NCI-H1092 treated with DMSO at 0.1 percent for 48 hours (cell line): ENCODE measurements around the gene TMEM238.
A peak's percentile ranks its signal among the peaks of the same experiment; 100 is the strongest.
"Not testable (repeated sequence)": the region's sequence is repeated elsewhere in the genome, so short reads cannot be mapped to it uniquely, and the experiment has no call there.

ENCODE experiments used
- DNase-seq: peaks from one replicate; lab custom pipeline; 2025; lab: John Stamatoyannopoulos, UW

TMEM238 gene, protein sequence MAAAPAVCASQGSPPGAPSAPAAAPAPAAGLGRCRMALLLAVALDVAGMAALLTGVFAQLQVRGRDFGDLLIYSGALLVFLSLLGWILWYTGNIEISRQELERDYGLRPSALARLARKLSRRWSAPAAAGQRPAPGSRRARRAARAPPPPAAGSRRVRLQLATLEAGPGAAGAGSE

DNA sequence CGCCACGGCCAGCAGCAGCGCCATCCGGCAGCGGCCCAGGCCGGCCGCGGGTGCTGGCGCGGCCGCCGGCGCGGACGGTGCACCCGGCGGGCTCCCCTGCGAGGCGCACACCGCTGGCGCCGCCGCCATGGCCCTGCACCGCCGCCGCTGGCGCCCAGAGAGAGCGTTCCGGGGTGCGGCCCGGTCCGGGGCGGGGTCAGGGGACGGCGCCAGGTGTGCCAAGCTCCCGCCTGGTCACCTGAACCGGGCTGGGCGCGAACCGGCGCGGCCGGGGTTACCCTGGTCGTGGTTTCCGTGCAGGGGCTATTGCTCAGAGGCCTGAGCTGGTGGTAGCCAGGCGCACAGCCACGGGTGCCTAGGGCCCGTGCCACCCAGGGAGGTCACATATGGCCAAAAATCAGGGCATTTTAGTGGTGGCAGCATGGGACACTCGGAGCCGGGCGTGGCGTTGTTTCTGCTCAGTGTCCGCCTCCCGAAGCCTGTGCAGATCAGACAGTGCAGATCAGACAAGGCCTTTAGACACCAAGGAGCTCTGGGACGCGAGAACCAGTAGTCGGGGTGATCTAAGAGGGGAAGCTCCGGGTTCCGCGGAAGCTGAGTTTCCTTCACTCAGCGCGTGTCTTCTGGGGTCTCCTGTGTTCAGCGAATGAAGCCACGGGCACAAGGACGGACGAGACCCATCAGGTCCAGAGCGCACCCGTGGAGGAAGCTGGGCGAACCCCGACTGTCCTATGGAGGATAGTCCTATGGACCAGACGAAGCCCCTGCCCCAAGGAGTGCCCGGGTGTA, at the start of gene TMEM238:
Gene TMEM238, minus strand, starts transcription at position 162 of the 789 bp plus-strand sequence. Its CDS starts 33 bp downstream, at position 129.
- peak; percentile 59 for DNase-seq

DNA sequence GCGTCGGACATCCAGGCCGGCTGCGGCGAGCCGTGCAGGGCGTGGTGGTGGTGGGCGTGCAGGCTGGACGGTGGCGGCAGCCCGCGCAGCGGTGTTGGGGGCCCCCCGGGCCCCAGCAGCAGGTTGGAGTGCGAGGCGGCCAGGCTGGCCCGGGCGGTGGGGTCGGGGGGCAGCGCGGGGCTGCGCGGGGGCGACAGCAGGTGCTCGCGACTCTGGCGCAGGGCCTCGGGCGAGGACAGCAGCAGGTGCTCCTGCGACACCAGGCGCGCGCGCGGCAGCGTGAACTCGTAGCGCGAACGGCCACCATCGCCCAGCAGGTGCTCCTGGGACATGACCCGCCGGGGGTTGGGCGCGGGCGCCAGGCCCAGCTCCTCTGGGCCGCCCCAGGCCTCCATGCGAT, 49.2 kb upstream of the TMEM238 start:
- no peak for DNase-seq

DNA sequence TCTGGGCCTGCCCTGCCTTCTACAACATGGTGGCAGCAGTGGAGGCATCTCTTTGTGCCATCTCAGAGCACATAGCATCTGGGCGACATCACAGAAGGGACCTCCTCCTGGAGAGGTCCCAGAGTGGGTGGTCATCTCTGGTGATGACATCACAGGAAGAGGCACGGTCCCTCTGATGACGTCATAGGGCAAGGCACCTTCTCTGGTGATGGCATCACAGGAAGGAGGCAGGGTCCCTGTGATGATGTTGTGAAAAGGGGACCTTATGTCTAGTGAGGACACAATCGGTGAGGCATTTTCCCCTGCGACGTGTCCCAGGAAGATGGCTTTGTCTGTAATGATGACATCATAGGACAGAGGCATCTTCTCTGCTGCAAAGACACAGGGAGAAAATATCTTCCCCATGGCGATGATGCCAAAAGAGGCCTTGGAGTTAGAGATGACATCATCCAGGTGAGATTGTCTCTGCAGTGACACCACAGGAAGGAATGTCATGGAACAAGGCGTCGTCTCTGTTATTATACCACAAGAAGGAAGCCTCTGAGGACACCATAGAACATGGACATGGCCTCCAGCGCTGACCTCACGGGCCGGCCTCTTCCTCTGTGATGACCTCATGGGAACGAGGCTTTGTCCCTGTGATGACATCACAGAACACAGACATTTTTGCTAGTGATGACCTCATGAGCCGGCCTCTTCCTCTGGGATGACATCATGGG, 48.3 kb upstream of the TMEM238 start:
- no peak for DNase-seq

DNA sequence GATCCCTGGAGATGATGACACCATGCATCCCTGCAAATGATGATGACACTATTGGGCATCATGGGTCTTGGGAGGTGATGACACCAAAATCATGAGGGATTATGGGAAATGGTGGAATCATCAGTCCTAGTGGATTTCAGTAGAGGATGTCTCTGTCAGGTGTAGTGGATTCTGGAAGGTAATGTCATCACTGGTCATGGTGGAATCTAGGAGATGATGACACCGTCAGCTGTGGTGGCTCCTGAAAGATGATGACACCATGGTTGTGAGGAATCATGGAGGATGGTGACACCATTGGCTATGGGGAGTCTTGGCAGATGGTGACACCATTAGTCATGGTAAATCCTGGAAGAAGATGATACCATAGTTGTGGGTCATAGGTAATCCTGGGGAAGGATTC, 47.1 kb upstream of the TMEM238 start:
- DNase-seq, result no peak

DNA sequence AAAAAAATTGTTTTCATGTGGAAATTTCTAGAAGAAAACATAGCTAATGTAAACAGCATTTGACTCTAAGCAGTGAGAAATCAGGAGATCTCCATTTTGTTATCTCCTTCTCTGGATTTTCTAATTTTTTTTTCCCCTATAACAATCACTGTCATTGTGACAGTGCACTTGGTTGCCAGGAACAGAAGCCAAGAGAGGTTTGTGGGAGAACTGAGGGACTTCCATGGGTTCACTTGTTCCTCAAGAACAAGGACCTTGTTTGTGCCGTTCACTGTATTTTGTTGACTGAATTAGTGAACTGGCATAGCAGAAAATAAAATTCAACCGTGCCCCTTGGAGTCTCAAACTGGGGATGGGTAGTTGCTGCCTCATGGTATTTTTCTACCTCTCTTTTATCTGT, 42.0 kb upstream of the TMEM238 start:
- no peak for DNase-seq

DNA sequence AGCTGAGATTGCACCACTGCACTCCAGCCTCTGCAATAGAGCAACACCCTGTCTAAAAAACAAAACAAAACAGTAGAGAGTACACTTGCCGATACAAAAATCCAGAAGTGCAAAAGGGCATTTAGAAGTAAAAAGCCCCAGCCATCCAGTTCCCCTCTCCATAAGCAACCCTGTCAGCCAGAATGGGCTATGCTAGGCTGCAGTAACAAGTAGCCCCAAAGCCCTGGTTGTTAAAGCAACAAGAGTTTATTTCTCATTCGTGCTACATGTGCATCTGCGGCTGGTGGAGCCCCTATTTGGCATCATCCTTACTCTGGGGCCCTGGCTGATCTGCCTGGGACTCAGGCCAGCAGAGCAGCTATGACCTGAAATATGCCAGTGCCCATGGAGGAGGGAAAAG, 40.4 kb upstream of the TMEM238 start:
- DNase-seq, result no peak

DNA sequence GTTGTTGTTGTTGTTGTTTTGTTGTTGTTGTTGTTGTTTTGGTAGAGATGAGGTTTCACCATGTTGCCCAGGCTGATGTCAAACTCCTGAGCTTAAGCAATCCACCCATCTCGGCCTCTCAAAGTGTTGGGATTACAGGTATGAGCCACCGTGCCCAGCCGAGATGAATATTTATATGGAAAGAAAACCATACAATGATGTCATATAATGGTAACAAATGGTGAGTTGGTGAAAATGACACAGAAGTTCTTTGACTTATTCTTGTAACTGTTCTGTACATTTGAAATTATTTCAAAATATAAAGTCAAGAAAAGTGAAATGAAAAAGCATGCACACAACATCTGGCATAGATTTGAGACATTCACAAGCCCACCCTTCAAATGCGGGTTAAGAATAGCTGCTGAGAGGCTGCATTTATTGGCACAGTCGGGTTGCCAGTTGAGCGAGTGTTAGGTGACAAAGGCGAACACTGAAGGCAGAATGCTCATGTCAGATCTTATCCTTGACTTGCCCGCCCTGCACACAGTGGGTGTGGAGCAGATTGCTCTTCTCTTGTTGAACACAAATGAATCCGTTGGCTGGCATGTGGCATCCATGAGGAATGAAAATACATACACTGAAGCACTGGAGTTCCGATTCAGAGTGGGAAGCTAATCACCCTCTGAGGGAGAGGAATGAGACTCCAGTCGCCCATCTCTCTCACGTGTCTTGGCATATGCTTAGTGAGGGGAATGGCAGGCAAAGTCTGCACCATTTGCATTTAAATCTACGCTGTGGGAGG, 39.3 kb upstream of the TMEM238 start:
- DNase-seq, result no peak

DNA sequence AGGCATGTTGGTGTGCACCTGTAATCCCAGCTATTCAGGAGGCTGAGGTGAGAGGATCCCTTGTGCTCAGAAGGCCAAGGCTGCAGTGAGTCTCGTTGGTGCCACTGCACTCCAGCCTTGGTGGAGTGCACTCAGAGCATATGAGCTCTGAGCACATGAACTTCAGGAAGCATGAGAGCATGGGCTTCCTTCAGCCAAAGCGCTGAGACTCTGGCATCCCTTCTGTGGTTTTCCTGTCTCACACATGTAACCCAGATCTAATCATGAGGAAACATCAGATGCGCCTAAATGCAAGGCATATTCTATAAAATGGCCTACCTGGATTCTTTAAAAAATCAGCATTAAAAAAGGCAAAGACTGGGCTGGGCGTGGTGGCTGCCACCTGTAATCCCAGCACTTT, 37.2 kb upstream of the TMEM238 start:
- DNase-seq, result not testable (repeated sequence)

DNA sequence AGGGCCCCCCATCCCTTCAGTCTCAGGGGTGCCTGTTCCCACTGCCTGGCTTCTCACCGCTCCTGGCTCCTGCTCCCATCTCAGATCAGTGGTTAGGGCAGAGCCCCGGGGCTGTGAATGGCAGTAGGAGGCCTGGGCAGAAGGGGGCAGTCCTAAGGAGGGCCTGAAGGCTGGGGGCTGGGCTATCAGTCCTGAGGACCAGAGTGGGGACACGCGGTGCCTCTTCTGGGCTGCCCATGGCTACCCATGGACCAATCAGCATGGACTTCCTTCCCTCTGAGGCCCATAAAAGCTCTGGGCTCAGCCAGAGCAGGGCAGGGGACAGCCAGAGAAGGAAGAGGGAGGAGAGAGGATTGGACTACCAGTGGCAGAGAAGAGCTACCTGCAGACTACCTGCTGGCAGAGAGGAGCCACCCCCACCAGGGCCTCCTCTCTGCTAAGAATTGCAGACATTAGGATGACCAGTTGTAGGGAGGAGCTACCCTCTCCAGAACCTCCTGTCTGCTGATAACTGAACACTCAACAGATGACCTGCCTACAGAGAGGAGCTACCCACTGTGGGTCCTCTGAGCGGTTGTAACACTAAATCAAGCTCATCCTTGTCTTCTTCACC, 35.6 kb upstream of the TMEM238 start:
- no peak for DNase-seq

DNA sequence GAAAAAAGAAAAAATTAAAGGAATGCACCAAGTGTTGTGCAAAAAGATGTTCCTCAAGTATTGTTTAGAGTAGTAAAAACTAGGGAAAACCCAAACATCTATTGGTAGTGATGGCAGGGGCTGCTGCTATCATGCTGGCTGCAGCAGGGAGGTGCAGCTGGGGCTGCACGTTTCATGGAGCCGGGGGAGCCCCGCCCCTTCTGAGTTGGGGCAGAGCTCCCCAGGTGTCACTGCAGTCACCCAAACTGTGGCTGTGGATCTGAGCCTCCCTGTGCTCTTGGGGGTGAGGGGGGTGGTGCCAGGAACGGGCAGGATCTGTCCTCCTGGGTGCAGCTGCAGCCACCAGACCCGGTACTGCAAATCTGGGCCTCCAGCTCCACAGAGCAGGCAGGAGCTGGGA, 35.0 kb upstream of the TMEM238 start:
- no peak for DNase-seq

DNA sequence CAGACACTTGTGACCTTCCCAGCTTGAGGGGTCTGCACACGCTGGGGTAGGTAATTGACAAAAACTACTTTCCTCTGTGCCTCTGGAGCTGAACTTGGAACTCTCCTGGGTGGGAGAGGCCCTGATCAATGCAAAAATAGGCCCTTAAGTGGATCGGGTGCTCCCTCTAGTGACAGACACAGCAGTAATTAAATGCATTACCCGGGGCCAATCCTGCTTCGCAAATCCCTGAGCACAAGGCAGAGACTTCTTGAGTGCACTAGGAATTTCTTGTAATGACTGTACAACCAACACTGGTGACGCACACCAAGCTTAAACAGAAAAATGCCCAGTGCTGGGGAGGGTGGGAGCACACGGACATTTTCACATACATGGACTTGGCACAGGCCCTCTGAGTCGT, 34.1 kb upstream of the TMEM238 start:
- peak; percentile 43 for DNase-seq

DNA sequence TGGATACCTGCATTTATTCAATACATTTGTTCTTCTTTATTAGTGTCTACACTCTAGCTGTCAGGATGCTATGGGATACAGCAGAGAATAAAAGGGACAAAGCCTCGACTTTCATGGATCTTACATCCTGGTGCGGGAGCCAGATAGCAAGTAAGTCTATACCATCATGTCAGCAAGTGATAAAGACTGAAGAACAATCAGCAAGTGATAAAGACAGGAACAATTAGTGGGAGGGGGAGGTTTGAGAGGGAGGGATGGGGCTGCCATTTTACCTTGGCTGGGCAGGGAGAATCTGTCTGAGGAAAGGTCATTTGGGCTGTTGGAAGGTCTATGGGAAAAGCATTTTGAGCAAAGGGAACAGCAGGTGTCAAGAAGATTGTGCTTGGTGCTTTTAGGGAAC, 26.1 kb upstream of the TMEM238 start:
- no peak for DNase-seq

DNA sequence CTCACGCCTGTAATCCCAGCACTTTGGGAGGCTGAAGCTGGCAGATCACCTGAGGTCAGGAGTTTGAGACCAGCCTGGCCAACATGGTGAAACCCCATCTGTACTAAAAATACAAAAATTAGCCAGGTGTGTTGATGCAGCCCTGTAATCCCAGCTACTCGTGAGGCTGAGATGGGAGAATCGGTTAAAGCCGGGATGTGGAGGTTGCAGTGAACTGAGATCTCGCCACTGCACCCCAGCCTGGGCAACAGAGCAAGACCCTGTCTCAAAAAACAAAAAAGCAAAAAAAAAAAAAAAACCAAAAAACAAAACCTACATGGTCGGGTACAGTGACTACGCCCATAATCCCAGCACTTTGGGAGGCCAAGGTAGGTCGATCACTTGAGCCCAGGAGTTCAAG, 25.1 kb upstream of the TMEM238 start:
- DNase-seq, result not testable (repeated sequence)

DNA sequence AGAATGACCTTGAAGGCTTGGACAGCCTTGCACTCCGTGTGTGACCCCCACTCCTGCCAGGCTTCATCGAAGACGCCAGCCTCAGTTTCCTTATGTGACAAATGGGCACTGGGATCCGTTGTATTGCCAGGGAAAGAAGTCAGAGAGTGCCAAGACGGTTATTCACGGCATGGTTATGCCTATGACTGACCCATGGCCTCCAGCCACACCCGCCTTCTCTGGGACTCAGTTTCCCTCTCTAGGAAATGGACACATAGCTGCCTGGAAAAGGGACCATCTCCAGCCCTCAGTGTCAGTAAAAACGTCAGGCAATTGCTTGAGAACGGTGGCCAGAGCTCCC, 24.4 kb upstream of the TMEM238 start:
- no peak for DNase-seq

DNA sequence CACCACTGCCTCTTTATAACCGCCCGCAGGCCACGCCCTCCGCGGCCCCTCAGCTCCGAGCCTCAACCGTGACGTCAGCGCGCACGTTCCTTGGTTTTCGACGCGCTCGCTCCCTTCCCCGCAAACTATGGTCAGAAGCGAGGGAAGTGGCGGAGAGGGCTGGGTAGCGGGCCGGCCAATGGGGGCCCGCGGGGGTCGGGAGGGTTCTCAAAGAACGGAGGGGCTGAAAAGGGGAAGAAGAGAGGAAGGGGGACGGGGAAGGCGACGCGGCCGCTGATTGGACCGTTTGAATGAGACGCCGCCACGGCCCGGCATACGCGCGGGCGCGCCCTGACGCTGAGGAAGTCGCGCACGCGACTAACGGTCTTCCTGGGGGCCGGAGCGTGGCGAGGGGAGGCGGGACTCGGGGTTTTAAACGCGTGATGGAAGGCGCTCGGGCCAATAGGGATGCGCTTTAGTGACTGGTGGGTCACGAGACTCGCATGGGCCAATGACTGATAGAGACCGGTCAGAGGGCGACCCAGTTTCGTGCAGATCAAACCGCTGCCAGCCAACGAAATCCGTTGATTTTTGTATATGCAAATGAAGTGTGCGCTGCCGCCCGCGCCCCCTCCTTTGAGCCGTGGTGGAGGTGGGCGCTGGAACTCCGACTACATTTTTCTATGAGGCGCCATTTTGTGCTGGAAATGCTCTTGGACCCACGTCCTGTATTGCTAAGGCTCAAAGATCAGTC, 23.9 kb upstream of the TMEM238 start:
- DNase-seq, result peak; percentile 97

DNA sequence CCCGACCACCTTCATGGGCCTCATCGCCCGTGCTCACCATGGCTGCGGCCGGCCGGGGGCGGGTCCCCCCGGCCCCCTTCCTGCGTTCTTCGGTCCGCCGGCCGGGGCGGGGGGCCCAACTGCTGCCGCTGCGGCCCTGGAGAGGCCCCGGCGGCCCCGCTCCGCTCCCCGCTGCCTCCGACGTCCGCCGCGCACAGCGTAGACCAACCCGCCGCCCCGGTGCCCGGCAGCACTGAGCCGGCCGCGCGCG, 23.4 kb upstream of the TMEM238 start, which contains the start of gene UBE2S:
Gene UBE2S, minus strand, starts transcription at position 239 of the 250 bp plus-strand sequence. Its CDS starts 199 bp downstream, at position 40.
- DNase-seq, result not testable (repeated sequence)

DNA sequence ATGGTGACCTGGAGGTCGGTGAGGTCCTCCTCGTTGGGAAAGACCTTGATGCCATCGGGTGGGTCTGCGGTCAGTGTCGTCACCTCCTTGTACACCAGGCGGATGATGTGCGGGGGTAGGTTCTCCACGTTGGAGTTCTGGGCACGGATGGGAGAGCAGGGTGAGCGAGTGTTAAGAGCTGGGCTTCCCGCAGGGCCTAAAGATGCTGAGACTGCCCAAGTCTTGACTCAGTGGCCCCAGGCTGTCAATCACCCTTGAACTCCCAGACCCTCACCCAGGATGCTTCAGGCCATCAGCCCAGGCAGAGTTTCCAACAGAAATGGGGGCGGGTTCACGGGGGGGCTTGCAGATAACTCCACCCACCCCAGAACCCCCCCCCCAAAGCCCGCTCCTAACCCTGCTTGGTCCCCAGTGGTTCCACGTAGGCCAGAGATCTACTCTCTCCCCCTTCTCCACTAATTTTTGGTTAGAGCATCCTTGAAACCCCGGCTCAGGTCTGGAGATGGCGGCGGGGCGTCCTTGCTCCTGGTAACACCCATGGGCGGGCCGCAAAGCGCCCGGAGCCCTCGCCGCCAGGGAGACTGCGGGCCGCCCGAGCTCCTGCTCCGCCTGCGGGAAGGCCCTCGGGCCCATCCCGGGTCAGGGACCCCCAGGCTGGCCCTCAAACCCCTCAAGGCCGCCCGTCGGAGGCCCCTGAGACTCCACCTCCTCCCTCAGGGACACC, 22.9 kb upstream of the TMEM238 start:
- DNase-seq, result no peak

DNA sequence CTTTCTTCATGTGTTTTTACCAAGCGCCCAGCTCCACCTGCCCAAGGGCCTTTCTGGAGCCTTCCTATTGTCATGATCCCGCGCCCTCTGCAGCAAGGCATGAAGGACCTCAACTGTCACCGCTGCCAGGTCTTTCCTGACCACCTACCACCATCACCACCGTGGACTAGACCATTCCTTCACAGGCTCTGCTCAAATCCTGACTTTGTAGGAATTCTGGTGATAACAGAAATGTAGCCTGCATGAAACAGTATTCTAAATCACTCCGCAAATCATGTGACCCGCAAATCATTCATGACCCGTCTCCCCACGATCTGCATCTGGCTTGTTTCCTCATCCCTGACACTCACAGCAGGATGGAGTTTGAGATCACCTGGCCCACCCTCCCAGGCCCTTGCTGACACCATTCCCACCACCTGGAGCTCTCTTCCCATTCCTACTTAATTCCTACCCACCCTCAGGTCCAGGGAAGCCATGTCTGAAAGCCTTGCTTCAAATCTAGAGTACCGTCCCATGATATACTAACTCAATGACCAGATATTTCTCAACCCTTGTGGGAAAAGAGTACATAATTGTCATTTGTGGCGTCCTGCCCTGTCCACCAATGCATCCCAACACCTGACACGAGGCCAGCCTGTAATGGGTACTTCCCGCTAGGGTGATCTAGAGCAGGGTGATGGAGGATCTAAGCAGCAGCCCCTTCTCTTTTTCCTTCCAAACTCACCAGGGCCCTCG, 22.2 kb upstream of the TMEM238 start:
- DNase-seq, result no peak

DNA sequence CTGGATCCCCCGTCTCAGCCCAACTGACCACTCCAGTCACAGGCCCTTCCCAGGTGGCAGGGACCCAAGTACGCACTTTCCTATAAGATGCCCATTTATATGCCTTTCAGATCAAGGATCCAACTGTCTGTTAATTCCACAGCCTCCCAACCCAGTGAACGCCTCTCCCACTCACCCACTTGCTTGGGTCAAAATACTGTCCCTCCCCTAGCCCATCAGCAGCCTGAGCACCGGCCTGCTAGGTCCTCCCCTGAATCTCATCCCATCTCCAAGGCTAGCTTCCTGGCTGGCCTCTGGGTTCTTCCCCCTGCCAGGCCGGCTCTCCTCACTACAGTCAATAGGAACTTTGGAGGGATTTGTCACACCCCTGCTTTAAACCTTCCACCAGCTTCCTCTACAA, 21.5 kb upstream of the TMEM238 start:
- no peak for DNase-seq

DNA sequence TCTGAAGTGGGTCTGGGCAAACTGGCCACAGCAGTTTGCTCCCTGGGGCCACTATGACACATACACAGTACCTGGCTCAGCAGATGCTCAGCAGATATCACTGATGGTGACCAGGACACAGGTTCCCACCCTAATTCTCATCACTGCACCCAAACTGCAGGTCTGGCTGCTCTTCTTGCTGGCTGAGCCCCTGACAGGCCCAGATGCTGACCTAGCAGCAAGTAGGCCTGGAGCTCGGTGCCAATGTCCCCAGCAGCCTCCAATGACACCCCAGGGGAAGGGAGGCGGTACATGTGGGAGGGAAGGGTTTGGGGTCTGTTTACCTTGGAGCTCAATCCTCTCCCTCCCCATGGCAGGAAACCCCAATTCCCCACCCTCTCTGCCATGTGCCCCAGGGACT, 18.4 kb upstream of the TMEM238 start:
- no peak for DNase-seq
